GM23248 (cell line): ENCODE results near the gene LGALS9C.
"Not testable (repeated sequence)": the region's sequence is repeated elsewhere in the genome, so short reads cannot be mapped to it uniquely, and the experiment has no call there.

ENCODE experiments used
- EZH2 ChIP-seq: fragments of 200-600 bp; sonication (generic); IDR thresholded peaks from 2 replicates; pipeline ENCODE4 v1.6.1; 2018; ENCODE audit warnings: antibody characterized with exemption, mild to moderate bottlenecking; ENCODE audit not compliant: insufficient read depth, poor library complexity, severe bottlenecking
- EZH2phosphoT487 ChIP-seq: fragments of 200-600 bp; sonication (generic); IDR thresholded peaks from 2 replicates; pipeline ENCODE4 v1.6.1; 2018; ENCODE audit warnings: antibody characterized with exemption, moderate library complexity, mild to moderate bottlenecking, low read depth; ENCODE audit not compliant: insufficient read depth

- TF ChIP-seq EZH2, EZH2phosphoT487: not testable (repeated sequence)
Measured at GRCh38 chr17:18447476-18448205, 28.9 kb upstream of the LGALS9C start.
